MM.1S (cell line): Measurements from ENCODE around the gene PRKAG3.

Experiments
- DNase-seq: peaks from one replicate; pipeline ENCODE4 v3.0.0-alpha.2; 2015
- H2AFZ ChIP-seq: fragments of 300-600 bp; sonication (generic); 2 replicates; pipeline ENCODE4 v1.6.0; 2016; ENCODE audit warnings: antibody characterized with exemption, low read length
- H3F3A ChIP-seq: fragments of 300-600 bp; sonication (generic); 2 replicates; pipeline ENCODE4 v1.6.1; 2016; ENCODE audit warnings: mild to moderate bottlenecking, antibody characterized with exemption, low read length, moderate library complexity, mixed read lengths; ENCODE audit not compliant: insufficient read depth
- H3K27ac ChIP-seq: fragments of 300-600 bp; sonication (generic); 2 replicates; pipeline ENCODE4 v1.5.1; 2016; ENCODE audit warnings: mild to moderate bottlenecking, low read length
- H3K27me3 ChIP-seq: fragments of 300-600 bp; sonication (generic); replicated peaks from 2 replicates; pipeline ENCODE4 v1.6.0; 2016; ENCODE audit warnings: low read length; ENCODE audit not compliant: insufficient read depth
- H3K36me3 ChIP-seq: fragments of 300-600 bp; sonication (generic); replicated peaks from 2 replicates; pipeline ENCODE4 v1.6.1; 2016; ENCODE audit warnings: mild to moderate bottlenecking, low read length, mixed read lengths; ENCODE audit not compliant: insufficient read depth
- H3K4me1 ChIP-seq: fragments of 300-600 bp; sonication (generic); 2 replicates; pipeline ENCODE4 v1.6.1; 2016; ENCODE audit warnings: low read length, mixed read lengths
- H3K4me2 ChIP-seq: fragments of 300-600 bp; sonication (generic); 2 replicates; pipeline ENCODE4 v1.6.0; 2016; ENCODE audit warnings: low read depth, low read length
- H3K4me3 ChIP-seq: fragments of 300-600 bp; sonication (generic); 2 replicates; pipeline ENCODE4 v1.5.1; 2016; ENCODE audit warnings: low read length, mixed read lengths
- H3K79me2 ChIP-seq: fragments of 300-600 bp; sonication (generic); 2 replicates; pipeline ENCODE4 v1.6.1; 2016; ENCODE audit warnings: mixed run types, low read length, mixed read lengths
- H3K9ac ChIP-seq: fragments of 300-600 bp; sonication (generic); 2 replicates; pipeline ENCODE4 v1.6.1; 2016; ENCODE audit warnings: low read length, mixed read lengths
- H3K9me2 ChIP-seq: fragments of 300-600 bp; sonication (generic); replicated peaks from 2 replicates; pipeline ENCODE4 v1.6.1; 2016; ENCODE audit warnings: mild to moderate bottlenecking, low read length, mixed read lengths; ENCODE audit not compliant: insufficient read depth
- H3K9me3 ChIP-seq: fragments of 300-600 bp; sonication (generic); replicated peaks from 2 replicates; pipeline ENCODE4 v1.6.1; 2016; ENCODE audit warnings: mild to moderate bottlenecking, low read length, mixed read lengths; ENCODE audit not compliant: insufficient read depth
- H4K20me1 ChIP-seq: fragments of 300-600 bp; sonication (generic); 2 replicates; pipeline ENCODE4 v1.6.1; 2016; ENCODE audit warnings: mild to moderate bottlenecking, low read length, moderate library complexity, mixed read lengths; ENCODE audit not compliant: insufficient read depth
- EZH2 ChIP-seq: fragments of 300-600 bp; sonication (generic); optimal IDR thresholded peaks from 2 replicates; pipeline ENCODE3; 2017; ENCODE audit warnings: low read depth, mild to moderate bottlenecking, antibody characterized with exemption, low read length, mixed read lengths
- EZH2phosphoT487 ChIP-seq: fragments of 300-600 bp; sonication (generic); IDR thresholded peaks from 2 replicates; pipeline ENCODE4 v1.6.1; 2018; ENCODE audit warnings: antibody characterized with exemption, low read length
- TF ChIP-seq, protein P1 (sequence below): fragments of 300-600 bp; sonication (generic); IDR thresholded peaks from 2 replicates; pipeline ENCODE4 v1.5.1; 2016; ENCODE audit warnings: antibody characterized with exemption, low read length, mixed read lengths

The PRKAG3 gene

DNA sequence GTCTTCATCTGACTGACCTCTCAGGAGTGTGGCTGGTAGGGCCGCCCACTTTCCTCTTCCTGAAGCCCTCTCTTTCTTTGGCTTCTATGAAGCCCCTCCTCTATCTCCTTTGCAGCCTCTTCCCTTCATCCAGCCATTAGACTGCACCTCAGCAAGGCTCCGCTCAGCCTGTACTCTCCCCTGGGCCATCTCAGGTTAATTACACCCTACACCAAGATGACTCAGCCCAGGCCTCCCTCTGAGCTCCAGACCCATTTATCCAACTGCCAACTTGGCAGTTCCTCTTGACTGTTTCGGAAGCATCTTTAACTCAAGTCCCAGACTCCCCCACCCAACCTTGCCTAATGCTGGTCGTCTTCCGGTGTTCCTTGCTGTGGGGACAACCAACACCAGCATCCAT is 22.2 kb upstream of the PRKAG3 start:
- peaks cover 56% of the 10 kb centered on the region for H3K27me3 ChIP-seq
- H3K4me1 ChIP-seq, result no peaks in the 10 kb centered on the region
- no peaks in the 10 kb centered on the region for H3K9me3 ChIP-seq
- H3K4me3 ChIP-seq, result no peak overlapping the region
- H3K79me2 ChIP-seq, result no peaks in the 10 kb centered on the region
- no peaks in the 10 kb centered on the region for H3F3A ChIP-seq
- H3K9ac ChIP-seq, result no peak overlapping the region
- H4K20me1 ChIP-seq, result no peaks in the 10 kb centered on the region
- H2AFZ ChIP-seq, result no peak overlapping the region
- no peak overlapping the region for H3K27ac ChIP-seq
- H3K36me3 ChIP-seq, result no peaks in the 10 kb centered on the region
- no peak overlapping the region for H3K4me2 ChIP-seq
- TF ChIP-seq EZH2phosphoT487 (no peak), EZH2 (no peak)
- TF ChIP-seq, protein P1, sequence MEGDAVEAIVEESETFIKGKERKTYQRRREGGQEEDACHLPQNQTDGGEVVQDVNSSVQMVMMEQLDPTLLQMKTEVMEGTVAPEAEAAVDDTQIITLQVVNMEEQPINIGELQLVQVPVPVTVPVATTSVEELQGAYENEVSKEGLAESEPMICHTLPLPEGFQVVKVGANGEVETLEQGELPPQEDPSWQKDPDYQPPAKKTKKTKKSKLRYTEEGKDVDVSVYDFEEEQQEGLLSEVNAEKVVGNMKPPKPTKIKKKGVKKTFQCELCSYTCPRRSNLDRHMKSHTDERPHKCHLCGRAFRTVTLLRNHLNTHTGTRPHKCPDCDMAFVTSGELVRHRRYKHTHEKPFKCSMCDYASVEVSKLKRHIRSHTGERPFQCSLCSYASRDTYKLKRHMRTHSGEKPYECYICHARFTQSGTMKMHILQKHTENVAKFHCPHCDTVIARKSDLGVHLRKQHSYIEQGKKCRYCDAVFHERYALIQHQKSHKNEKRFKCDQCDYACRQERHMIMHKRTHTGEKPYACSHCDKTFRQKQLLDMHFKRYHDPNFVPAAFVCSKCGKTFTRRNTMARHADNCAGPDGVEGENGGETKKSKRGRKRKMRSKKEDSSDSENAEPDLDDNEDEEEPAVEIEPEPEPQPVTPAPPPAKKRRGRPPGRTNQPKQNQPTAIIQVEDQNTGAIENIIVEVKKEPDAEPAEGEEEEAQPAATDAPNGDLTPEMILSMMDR, result no peak
- H3K9me2 ChIP-seq, result no peaks in the 10 kb centered on the region
- no peak for DNase-seq

DNA sequence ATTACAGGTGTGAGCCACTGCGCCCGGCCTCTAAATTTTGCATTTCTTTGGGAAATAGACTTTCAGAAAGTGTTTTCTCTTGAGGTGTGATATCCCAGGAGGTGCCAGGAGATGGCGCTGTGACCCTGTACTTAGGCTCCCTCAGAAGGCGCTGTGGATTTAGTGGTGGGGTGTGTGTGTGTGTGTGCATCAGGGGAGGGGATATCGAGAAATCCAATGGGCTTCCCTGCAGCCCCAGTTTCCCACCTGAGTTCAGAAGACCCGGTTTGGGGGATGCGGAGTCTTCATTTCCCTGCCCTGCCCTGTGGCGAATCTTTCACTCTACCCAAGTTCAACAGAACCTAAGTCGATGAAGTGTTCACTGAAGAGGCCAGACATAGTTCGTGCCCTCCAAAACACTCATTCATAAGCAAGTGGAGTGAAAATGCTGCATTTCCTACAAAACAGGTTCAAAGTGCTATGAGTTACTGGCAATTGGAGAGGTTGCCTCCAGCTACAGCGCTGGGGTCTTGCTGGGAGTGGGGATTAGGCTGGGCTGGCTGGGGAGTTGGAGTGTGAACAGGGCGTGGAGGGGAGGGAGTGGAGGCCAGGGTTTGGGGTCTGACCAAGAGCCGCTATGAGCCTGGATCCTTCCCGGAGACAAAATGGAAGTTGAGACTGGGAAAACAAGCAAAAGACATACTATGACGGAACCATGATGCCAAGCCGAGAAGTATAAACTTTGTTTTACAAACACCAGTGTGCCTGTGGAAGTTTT is 21.5 kb upstream of the PRKAG3 start:
- H3F3A ChIP-seq, result no peaks in the 10 kb centered on the region
- no peaks in the 10 kb centered on the region for H3K4me1 ChIP-seq
- H4K20me1 ChIP-seq, result no peaks in the 10 kb centered on the region
- no peaks in the 10 kb centered on the region for H3K9me3 ChIP-seq
- H3K9me2 ChIP-seq, result no peaks in the 10 kb centered on the region
- no peak for TF ChIP-seq EZH2phosphoT487
- TF ChIP-seq, protein P1, result peak; percentile 77
- H3K4me2 ChIP-seq, result peak overlapping the region; percentile 32; the same call in 1 of the 2 replicates
- no peak overlapping the region for H3K27ac ChIP-seq
- peak; percentile 60 for DNase-seq
- no peaks in the 10 kb centered on the region for H3K79me2 ChIP-seq
- no peak overlapping the region for H3K9ac ChIP-seq
- H3K27me3 ChIP-seq, result peaks cover 49% of the 10 kb centered on the region
- no peak overlapping the region for H2AFZ ChIP-seq
- H3K4me3 ChIP-seq, result no peak overlapping the region
- no peaks in the 10 kb centered on the region for H3K36me3 ChIP-seq

DNA sequence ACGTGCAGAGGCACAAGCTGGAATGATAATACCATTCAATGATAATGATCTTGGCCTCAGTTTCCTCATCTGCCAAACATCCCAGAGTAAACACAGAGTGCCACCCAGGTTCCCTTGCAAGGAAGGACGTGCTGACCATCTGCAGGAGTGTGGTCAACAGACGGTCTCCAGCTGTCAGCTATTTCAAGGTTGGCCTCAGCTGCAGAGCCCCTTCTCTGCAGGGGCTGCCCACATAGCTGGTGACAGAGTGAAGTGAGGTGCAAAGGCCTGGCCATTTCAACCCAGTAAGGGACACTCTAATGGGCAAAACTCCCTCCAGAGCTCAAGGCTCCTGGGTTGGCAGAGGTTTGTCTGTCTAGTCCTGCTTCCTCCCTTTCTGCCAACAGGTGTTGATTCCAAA is 19.7 kb upstream of the PRKAG3 start:
- Histone ChIP-seq H3K4me1 (no peaks in the 10 kb centered on the region), H3K79me2 (no peaks in the 10 kb centered on the region), H3F3A (no peaks in the 10 kb centered on the region), H3K36me3 (no peaks in the 10 kb centered on the region), H3K4me3 (no peak overlapping the region), H3K9me2 (no peaks in the 10 kb centered on the region), H3K27me3 (peaks cover 33% of the 10 kb centered on the region), H3K27ac (no peak overlapping the region), H4K20me1 (no peaks in the 10 kb centered on the region), H2AFZ (no peak overlapping the region), H3K9ac (no peak overlapping the region), H3K9me3 (no peaks in the 10 kb centered on the region), H3K4me2 (no peak overlapping the region)
- TF ChIP-seq EZH2phosphoT487, result no peak
- TF ChIP-seq, protein P1, result no peak
- TF ChIP-seq EZH2, result no peak
- no peak for DNase-seq
